ENCODE measurements around the gene TAGAP. TPM values are rescaled to one million over a fixed set of nuclear protein-coding genes. Genes with fewer than 3 reads are reported as not detected.

The TAGAP gene
- total RNA-seq, 1 experiment from 2014 or later: not detected

DNA sequence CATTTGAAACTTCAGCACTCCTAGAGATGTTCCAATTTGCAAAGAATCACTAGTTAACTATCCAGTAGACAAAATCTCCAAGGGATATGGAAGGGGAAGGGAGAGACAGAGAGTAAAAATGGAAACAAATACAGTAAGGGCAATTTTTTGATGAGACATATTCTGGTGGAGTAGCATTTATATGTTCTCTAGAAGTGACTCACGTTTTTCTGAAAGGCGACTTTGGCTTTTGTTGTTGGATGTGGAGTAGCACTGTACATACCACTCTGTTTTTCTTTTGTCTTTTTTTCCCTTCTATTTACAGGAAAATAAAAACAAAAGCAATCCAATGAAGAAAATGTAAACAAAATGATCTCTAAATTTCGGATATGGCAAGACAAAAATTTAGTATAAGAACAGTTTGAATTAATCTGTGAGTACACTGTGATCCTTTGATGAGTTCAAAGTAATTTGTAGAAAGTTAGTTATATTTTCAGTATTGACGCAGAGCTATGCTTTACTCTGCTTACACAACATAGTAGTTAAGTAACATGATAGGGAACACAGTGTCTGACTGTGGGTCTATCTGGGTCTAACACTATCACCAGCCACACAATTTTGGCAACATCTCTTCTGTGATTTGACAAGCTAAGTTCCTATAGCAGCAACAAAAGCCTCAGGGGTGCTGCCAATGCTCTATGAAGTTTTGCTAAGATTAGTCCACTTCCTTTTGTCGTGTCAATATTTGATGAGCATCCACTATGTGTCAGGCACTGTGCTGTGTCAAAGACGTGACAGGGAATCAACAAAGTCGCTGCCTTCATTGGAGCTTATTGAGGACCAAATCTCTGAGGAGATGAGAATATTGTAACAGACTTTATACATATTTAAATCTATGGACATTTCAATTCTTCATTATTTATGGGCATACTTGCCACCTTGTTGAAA, 27.3 kb upstream of the TAGAP start:
- no peak for DNase-seq (ENCODE audit: low read depth)

DNA sequence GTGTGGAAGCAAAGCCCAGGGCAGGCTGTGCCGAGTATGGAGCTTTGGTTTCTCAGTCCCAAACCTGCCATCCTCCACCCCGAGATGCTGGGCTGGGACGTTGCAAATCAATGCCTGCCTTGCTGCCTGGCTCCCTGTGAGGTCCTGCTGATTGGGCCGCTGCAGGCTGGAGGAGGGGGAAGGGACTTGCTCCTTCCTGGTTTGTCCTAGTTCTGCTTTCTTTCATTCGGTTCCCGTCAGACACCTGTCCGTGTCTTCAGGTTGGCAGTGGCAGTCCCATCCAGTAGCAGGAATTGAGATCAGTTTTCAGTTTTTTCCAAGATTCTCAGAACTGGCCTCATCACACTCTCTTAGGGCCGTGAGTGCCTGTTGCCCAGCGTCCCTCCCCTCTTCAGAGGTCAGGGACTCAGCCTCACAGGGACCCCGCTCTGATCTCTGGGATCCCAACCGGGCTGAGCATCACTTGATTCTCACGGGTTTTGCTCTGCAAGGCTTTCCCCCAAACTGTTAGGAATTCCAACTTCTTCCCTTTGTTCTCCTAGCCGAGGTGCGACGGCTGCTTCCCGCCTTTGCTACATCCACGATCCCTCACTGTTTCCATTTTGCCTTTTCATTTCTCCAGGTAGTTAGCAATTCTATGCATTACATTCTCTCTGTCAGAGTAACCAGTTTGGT, 24.2 kb upstream of the TAGAP start:
- no peak for DNase-seq (ENCODE audit: low read depth)

DNA sequence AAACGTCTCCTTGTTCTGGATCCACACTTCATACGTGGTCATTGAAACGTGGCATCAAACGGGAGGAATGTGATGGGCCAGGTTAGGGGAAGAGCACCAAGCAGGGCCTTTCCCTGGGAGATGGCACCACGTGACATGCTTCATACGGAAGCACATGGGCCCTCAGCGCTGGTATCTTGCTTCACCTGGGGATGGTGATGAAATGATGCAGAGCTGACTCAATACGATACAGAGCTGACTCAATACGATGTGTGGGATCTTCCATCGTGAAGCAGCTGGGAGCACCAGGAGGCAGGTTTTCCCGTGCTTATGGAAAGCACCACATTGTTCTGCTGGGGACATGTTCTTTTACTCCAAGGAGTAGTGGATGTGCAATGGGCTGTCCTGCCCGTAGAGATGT, 22.5 kb upstream of the TAGAP start:
- peak; percentile 36 for DNase-seq (ENCODE audit: low read depth)

DNA sequence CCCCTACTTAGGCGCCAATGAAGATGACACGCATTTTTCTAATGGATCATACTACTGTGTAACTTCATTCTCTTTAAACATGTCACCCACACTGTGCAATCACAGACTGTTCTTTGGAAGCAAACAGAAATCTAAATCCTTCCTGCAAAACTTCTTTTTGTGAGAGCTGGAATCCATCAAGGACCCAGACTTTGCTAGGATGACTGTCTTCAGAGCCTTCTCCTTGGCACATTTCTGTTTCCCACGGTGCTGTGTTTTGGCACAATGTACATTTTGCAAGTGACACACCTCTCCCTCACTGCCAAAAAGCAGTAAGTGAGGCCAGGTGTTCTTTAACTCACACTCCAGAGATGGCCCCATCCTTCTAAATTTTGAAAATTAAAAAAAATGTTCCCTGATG, 21.7 kb upstream of the TAGAP start:
- no peak for DNase-seq (ENCODE audit: low read depth)

DNA sequence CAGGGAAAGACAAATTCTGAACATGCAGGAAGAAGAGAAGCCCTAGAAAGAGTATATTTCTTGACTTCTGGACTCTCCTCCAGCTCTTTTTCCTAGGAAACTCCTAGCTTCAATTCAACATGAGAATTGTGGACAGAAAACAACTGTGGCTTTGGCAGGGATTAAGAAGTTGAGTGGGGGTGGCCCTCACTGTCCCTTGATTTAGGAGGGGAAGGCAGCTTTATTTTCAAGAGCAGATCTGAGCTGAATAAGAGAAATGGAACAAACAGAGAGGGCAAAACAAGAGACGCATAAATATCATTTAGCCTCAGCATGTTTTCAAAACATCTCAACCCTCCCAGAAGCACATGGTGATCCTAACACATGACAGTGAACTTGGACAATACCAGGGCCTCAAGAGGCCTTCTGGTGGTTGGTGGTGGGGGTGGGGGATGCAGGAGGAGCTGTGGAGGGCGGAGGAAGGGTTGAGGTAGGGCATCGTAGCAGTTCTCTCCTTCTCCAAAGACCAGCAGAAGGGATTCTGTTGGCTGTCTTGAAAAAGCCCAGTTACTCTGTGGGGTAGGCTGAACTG, 21.1 kb upstream of the TAGAP start:
- no peak for DNase-seq (ENCODE audit: low read depth)

DNA sequence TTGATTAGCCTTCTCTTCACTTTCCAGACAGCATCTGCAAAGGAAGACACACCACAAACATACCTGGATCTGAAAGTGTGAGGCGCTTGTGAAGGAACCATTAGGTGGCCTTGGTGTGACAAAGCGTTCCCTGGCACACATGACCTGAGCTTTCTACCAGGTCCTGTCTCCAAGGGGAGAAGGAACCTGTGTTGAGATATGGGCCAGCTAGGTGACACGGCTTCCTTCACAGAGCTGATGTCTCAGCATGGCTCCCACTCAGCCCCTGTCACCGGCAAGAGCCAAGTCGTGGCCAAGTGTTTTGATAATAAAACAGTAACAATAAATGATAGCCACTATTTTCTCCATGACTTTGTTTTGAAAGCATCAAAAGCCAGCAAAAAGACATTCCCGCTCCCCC, 20.3 kb upstream of the TAGAP start:
- DNase-seq (ENCODE audit: low read depth): no peak

DNA sequence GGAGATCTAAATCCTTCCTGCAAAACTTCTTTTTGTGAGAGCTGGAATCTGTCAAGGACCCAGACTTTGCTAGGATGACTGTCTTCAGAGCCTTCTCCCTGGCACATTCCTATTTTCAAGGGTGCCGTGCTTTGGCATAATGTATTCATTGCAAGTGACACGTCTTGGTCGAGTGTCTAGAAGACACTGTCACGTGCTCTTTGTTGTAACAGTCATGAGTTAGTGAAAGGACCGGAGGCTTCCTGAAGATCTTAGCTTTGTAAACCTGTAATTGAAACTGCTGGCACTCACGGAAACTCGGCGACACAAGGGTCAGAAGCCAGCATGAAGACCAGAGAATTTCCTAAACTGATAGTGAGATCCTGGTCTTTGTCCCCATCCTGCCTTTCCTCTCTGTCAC, 19.7 kb upstream of the TAGAP start:
- no peak for DNase-seq (ENCODE audit: low read depth)

DNA sequence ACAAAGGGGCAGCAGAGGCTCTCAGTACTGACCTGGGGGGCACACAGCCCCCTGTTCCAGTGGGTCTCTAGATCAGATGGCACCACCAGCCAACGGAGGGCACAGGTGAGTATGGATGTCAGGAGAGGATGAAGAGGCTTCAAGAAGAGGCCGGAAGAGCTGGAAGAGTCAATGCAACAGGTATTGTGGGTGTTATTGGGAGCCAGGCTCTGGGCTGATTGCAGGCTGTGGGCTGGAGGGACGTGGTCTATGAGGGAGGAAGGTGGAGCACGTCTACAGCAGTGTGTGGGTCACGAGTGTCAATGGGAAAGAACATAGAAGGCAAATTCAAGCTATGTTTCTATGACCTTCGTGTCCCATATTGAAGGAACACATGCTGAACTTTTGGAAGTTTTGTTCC, 18.8 kb upstream of the TAGAP start:
- no peak for DNase-seq (ENCODE audit: low read depth)

DNA sequence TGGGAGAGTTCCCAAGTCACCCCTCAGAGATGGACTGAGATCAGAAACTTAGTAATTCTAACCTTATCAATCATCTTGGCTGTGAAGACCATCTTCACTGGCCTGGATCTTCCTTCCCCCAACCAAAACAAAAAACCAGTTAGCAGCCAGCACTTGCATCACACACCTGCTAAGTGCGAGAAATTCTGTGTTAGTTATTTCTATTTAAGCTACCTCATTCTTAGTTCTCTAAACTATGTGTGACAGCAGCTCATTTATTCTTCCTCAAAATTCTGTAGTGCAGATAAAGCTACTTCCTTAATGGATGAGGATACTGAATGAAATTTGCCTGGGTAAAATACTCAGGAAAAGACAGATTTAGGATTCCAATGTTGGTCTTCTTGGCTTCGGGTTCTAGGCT, 18.2 kb upstream of the TAGAP start:
- no peak for DNase-seq (ENCODE audit: low read depth)

DNA sequence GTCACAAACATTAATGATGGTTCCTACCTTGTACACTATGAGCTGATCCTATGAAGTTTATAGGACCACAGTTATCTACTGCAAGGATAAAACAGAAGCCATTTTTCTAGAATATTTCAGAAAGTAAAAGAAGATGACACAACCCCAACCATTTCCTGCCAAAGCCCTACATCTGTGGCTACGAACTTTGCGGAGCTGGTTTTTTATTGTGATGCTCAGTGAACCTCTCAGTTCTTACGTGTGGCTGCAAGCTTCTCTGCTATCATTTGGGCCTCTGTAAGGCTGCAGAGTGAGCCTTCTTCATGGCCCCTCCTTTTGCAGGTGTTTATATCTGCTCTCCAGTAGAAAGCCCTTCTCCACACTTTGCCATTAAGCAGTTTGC, 17.8 kb upstream of the TAGAP start:
- no peak for DNase-seq (ENCODE audit: low read depth)

DNA sequence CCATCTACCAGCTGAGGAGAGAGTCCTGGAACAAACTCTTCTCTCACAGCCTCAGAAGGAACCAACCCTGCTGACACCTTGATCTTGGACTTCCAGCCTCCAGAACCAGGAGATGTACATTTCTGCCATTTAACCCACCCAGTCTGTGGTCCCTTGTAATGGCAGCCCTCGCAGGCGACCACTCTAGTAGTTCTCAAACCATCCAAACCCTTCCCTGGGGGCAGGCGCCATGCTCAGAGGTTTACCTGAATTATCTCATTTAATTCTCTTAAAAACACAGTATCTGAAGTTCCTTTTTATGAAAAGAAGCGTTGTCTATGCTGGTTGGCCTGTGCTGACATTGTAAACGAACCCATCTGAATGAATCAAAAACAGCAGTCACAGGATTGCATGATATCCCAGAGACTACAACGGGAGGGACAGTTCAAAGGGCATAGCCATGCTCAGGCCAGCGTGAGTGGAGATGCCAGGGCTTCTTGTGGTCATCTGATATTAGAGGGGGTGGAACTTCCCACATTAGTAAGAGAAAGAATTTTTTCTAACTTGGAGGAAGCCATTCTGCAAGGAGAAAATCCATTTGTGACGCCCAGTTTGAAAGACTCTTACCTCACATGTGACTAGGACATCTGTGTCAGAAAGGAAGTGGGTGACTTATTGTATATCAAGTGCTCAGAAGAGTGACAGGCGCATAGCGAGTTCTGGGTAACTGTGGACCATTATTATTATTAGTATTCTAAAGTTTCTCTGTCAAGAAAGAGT, 17.2 kb upstream of the TAGAP start:
- DNase-seq (ENCODE audit: low read depth): no peak

DNA sequence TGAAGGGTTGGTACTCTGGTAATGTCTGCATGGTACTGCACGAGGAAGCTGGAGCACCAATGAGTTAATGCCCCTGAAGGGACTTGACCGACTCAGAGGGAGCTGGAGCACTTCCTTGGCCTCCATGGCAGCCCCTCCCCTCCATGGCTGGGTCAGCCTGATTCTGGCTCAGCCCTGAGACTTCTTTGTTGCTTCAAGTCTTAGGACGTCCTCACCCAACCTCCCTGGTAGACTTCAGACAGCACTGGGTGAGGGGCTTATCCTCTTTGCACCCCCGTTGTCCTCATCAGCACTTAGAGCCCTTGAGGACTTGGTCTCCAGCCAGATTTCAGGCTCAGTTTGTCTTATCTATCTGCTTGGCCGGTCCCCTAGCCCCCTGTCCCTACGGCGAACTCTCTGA, 16.4 kb upstream of the TAGAP start:
- DNase-seq (ENCODE audit: low read depth): no peak

DNA sequence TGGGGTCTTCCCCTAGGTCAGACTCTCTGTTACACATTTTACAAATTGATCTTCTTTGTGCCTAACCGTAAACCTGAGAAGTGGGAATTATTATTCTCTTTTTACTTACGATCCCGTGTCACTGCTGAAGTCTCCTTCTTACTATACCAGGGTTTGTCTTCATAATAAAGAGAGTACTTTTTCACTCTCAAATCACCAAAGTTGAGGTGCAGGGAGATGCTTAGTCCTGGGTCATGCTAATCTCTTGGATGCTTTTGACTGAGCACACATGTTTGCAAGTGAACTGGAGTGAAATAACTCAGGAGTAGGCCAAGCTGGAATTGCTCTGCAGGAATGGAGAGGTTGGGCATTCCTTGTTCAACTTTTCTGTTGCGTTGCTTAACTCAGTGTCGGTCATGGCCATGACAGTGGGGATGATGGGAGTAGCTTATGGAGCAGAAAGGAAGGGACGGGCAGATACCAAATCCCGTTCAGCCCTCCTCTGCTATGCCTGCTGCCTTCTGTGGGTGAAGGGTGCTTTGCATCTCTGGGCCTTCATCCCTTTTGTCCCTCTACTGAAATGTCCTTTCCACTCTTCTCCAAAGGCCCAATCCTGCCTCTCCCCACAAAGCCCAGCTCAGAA, 15.2 kb upstream of the TAGAP start:
- no peak for DNase-seq (ENCODE audit: low read depth)

DNA sequence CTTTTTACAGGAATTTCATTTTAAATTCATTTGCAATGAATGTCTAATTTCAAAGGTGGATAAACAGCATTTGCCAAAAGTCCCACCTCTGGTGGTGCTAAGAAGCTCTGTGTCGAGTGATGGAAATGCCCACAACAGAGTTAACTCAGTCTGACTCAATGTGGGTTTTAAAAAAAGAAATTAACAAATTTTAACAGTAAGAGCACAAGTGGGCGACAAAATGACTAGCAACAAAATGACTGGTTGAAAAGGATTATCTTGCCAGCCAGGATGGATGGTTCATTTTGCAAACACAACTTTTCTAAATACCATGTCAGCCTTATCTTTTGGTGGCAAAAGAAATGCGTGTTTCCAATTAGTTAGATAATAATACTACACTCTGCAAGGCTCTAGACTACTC, 14.3 kb upstream of the TAGAP start:
- DNase-seq (ENCODE audit: low read depth): no peak

DNA sequence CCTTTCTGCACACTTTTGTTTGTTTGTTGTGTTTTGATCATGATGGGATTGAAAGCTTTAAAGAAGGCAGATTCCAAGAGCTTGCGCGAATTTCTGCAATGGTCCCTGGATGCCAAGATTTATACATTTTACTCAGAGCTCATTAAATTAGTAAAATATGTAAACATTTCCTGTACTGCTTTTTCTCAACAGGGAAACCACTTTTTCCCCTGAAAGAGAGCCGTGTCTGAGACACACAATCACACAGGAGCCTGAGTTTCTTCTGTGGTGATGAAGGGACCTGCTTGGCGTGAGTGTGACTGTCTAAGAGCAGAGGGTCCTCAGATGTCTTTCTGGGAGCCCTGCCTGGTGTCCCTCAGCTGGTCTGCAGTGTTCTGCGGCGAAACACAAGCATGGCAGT, 12.1 kb upstream of the TAGAP start:
- DNase-seq (ENCODE audit: low read depth): no peak

DNA sequence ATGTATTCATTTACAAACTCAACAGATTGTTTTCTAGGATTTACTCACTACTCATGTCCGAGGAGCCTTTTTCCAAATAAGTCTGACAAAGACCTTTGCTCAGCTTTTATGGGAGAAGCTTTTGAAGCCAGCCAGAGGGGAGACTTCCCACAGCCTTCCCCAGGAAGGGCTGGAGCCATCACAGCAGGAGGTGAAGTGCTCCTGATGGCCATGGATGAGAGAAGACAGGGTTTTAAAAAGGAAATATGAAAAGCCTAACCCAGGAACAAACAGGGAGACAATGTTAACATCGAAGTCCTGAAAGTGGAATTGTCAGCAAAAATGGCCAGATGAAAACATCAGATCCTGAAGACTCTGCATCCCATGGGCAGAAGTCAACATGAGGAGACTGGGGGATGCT, 11.6 kb upstream of the TAGAP start:
- no peak for DNase-seq (ENCODE audit: low read depth)

DNA sequence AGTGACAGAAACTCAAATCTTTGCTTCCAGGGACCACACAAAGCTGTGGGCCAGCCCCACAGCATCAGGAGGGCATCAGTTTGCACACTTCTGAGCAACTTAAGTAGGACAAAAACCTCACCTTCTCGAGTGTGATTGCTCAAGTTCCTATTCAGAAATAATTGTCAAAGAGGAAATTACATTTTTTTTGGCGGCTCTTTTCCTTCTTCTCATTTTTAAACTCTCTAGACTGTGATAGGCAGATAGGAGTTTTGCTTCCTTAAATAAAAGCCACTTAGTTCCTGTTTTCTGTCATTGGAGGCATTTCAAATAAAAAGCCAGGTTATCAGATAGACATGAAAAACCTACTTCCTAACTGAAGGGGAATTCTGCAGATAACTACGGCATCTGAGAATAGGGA, 11.2 kb upstream of the TAGAP start:
- no peak for DNase-seq (ENCODE audit: low read depth)

DNA sequence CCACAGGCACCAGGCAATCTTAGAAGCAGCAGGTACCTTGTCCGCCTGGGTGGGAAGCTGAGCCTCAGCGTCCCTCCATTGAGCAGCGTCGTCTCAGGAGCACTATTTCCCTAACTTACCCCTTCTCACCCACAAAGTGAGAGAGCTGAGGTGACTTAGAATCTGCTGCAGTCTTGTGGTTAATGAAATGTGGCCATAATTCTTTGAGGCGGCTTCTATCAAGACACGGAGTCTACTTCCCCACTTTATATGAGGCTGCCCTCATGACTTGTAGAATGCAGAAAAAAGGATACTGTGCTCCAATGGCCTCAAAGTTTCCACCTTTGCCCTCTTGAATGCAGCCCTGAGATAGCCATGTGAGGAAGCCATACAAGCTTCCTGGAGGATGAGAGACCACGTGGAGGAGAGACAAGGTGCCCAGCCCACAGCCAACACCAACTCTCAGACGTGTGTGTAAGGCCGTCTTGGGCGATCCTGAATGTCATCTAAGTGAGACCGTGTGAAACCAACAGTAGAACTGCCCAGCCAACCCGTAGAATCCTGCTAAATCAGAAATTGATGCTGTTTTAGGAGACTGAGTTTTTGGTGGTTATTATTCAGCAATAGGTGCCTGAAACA, 9.1 kb upstream of the TAGAP start:
- DNase-seq (ENCODE audit: low read depth): no peak

DNA sequence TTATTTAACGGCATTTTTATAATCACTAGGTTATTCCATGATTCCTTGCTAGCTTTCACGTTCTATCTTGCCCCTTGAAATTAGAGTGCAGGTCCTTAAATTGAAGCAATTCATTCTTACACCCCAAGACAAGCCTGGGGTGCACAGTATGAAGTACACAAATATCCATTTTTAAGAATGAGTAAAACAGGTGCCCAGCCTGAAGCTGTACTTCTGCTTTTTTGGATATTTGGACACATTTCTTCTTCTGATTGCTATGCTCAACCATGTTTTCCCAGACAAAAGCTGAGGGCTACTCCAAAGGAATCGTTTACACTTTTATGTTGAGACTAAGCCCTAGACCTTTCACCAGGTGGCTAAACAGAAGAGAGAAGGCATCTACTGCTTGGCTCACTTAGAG, 7.9 kb upstream of the TAGAP start:
- DNase-seq (ENCODE audit: low read depth): no peak

DNA sequence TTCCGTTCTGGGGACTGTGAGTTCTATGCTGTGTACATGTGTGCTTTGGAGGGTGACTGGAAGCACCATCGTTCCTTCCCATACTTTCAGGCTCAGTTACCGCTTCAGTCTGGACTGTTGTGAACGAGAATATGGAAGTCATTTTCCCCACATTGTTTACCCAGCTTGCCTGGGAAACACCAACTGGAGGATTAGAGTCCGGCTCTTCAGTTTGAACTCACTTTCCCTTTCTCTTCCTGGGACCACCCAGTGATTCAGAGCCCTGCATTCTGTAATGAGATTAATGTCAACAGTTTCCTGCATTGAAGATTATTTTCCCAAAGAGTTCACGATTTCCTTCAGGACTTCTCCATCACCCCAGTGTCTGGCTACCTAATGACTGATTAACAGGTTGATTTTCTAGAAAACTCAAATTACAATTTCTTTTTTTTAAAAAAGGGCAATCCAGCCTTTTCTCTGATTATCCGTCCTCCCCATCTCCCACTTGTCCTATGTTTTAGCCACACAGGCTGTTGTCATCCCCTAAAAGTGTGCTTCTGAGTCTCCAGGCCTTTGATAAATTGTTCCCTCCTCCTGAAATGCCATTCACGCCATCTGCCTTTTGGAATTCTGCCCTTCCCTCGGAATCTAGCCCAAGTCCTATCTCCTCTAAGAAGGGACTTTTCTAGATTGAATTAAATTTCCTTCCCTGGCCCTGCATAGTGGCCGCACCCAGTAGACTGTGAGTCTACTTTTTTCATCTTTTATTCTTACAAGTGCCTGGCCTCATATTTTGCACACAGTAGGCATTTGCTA, 3.3 kb upstream of the TAGAP start:
- DNase-seq (ENCODE audit: low read depth): no peak

All from HT1080 (cell line).